Liver (tissue), 9 donors: Measurements from ENCODE around the gene RPLP2. TPM values are rescaled to one million over a fixed set of nuclear protein-coding genes. Genes with fewer than 3 reads are reported as not detected.

Experiments used
- DNase-seq: peaks from one replicate; pipeline ENCODE4 v3.0.0-alpha.2; 2017; ENCODE audit warnings: low spot score
- H3K27ac ChIP-seq, 2 donors: one replicate each; pipeline ENCODE4 v1.7.0; 2013; ENCODE audit warnings: inconsistent platforms in 2 of 2, low read length in 2 of 2, control low read depth in 1 of 2, low read depth in 1 of 2, mild to moderate bottlenecking in 1 of 2
- H3K27me3 ChIP-seq, 4 donors: one replicate each; pipeline versions ENCODE4 v1.6.1 to v1.7.0; 2013; ENCODE audit warnings: low read length in 3 of 4, inconsistent platforms in 1 of 4, mild to moderate bottlenecking in 1 of 4, moderate library complexity in 1 of 4; ENCODE audit not compliant: control insufficient read depth in 4 of 4, insufficient read depth in 4 of 4
- H3K36me3 ChIP-seq, 4 donors: one replicate each; pipeline versions ENCODE4 v1.6.1 to v1.7.0; 2013; ENCODE audit warnings: low read length in 3 of 4, mild to moderate bottlenecking in 3 of 4, low read depth in 1 of 4, moderate library complexity in 1 of 4; ENCODE audit not compliant: control insufficient read depth in 4 of 4, insufficient read depth in 3 of 4
- H3K4me1 ChIP-seq, 4 donors: one replicate each; pipeline versions ENCODE4 v1.6.1 to v1.7.0; 2013; ENCODE audit warnings: low read length in 3 of 4, mild to moderate bottlenecking in 3 of 4, moderate library complexity in 1 of 4; ENCODE audit not compliant: control insufficient read depth in 4 of 4, insufficient read depth in 4 of 4
- H3K4me3 ChIP-seq, 3 donors: one replicate each; pipeline versions ENCODE4 v1.6.1 to v1.7.0; 2013; ENCODE audit warnings: low read length in 3 of 3, control low read depth in 1 of 3, low read depth in 1 of 3, mild to moderate bottlenecking in 1 of 3
- H3K9ac ChIP-seq, 2 donors: one replicate each; pipeline ENCODE4 v1.7.0; 2013; ENCODE audit warnings: low read length in 2 of 2, mild to moderate bottlenecking in 2 of 2, moderate library complexity in 2 of 2, control low read depth in 1 of 2, low read depth in 1 of 2
- H3K9me3 ChIP-seq, 4 donors: one replicate each; pipeline versions ENCODE4 v1.6.1 to v1.7.0; 2013; ENCODE audit warnings: low read length in 3 of 4; ENCODE audit not compliant: control insufficient read depth in 4 of 4
- ATF3 ChIP-seq: IDR thresholded peaks from 2 replicates; pipeline ENCODE4 v1.6.1; 2016; ENCODE audit warnings: antibody characterized with exemption
- CTCF ChIP-seq: fragments of 150-350 bp; IDR thresholded peaks from 2 replicates; pipeline ENCODE4 v1.5.1; 2017; ENCODE audit warnings: improper control_type of control experiment, low read depth, low read length; ENCODE audit not compliant: missing input control
- EGR1 ChIP-seq, 2 donors: IDR thresholded peaks; 2 replicates each; pipeline ENCODE4 v1.6.1; 2016 to 2018; ENCODE audit warnings: antibody characterized with exemption in 2 of 2, low read depth in 2 of 2
- FOXA1 ChIP-seq: IDR thresholded peaks from 2 replicates; pipeline ENCODE4 v1.6.1; 2016; ENCODE audit warnings: antibody characterized with exemption
- FOXA2 ChIP-seq: IDR thresholded peaks from 2 replicates; pipeline ENCODE4 v1.6.1; 2016; ENCODE audit warnings: antibody characterized with exemption
- HNF4A ChIP-seq, 2 donors: conservative IDR thresholded peaks; 2 replicates each; pipeline ENCODE4 v1.6.1; 2016; ENCODE audit warnings: antibody characterized with exemption in 2 of 2, mild to moderate bottlenecking in 2 of 2
- HNF4G ChIP-seq: IDR thresholded peaks from 2 replicates; pipeline ENCODE4 v1.6.1; 2016; ENCODE audit warnings: antibody characterized with exemption
- JUND ChIP-seq, 2 donors: IDR thresholded peaks; 2 replicates each; pipeline ENCODE4 v1.6.1; 2016; ENCODE audit warnings: antibody characterized with exemption in 2 of 2
- RAD21 ChIP-seq, 2 donors: IDR thresholded peaks; 2 replicates each; pipeline ENCODE4 v1.6.1; 2016; ENCODE audit warnings: antibody characterized with exemption in 2 of 2, mild to moderate bottlenecking in 2 of 2
- REST ChIP-seq: IDR thresholded peaks from 2 replicates; pipeline ENCODE4 v1.6.1; 2016; ENCODE audit warnings: antibody characterized with exemption, mild to moderate bottlenecking
- RXRA ChIP-seq, 2 donors: IDR thresholded peaks; 2 replicates each; pipeline ENCODE4 v1.6.1; 2017 to 2018; ENCODE audit warnings: antibody characterized with exemption in 2 of 2, mild to moderate bottlenecking in 1 of 2
- SP1 ChIP-seq: IDR thresholded peaks from 2 replicates; pipeline ENCODE4 v1.6.1; 2018; ENCODE audit warnings: antibody characterized with exemption, mild to moderate bottlenecking
- TAF1 ChIP-seq: conservative IDR thresholded peaks from 2 replicates; pipeline ENCODE4 v1.6.1; 2016; ENCODE audit warnings: antibody characterized with exemption, mild to moderate bottlenecking
- YY1 ChIP-seq: IDR thresholded peaks from 2 replicates; pipeline ENCODE4 v1.6.1; 2016; ENCODE audit warnings: antibody characterized with exemption, mild to moderate bottlenecking
- ZBTB33 ChIP-seq: IDR thresholded peaks from 2 replicates; pipeline ENCODE4 v1.6.1; 2016; ENCODE audit warnings: antibody characterized with exemption
- WGBS: extraction: QIAGEN DNeasy Blood & Tissue Kit; methylation state at CpG from one replicate; pipeline ENCODE4 v1.1.7; 2013; 5-methylcytosine and 5-hydroxymethylcytosine counted together
- polyA plus RNA-seq, 2 donors: library from polyadenylated mRNA; stranded (reverse) in 1 of 2; unstranded in 1 of 2; fragments of 200-250 nt in 1 of 2; fragments of >200 nt in 1 of 2; fragmentation: Nextera tagmentation in 1 of 2; extraction: Ambion mirVana in 1 of 2; gene quantifications; one replicate each; pipeline versions ENCODE4 v1.2.1 to v1.2.3, GENCODE V29; 2013 to 2015
- total RNA-seq, 2 donors: library from RNA; depleted of rRNA; stranded (reverse); fragments of >200 nt; gene quantifications; one replicate each; pipeline ENCODE4 v1.2.3, GENCODE V29; 2014
- donor health status: healthy.
- donor health status: healthy.
- donor health status: healthy.
- donor health status: healthy.
- donor health status: healthy.

The RPLP2 gene
- total and polyA plus RNA-seq, 4 donors, result 59.8 to 476 (median 285) TPM

- WGBS, result 80% methylated on average over 28 of the region's 28 CpGs
- Histone ChIP-seq H3K9ac (no peak overlapping the region), H3K4me1 (peaks cover 0 to 17% (median 5%) of the 10 kb centered on the region in 4 donors), H3K27me3 (peaks cover 0 to 3% (median 0%) of the 10 kb centered on the region in 4 donors), H3K9me3 (no peaks in the 10 kb centered on the region), H3K36me3 (no peaks in the 10 kb centered on the region), H3K27ac (no peak overlapping the region), H3K4me3 (no peak overlapping the region)
- DNase-seq, result no peak
- TF ChIP-seq RXRA (IDR thresholded peaks at IDR 0.05) (no peak), HNF4G (no peak), RAD21 (IDR thresholded peaks at IDR 0.05) (no peak), SP1 (no peak), ZBTB33 (no peak), TAF1 (no peak), JUND (IDR thresholded peaks at IDR 0.05) (no peak), FOXA2 (no peak), EGR1 (IDR thresholded peaks at IDR 0.05; ENCODE audit: low read depth in 2 of 2) (no peak), CTCF (no peak), HNF4A (conservative IDR thresholded peaks at IDR 0.05) (no peak), ATF3 (no peak), REST (no peak), FOXA1 (no peak), YY1 (no peak)
These were observed 41.3 kb downstream of the RPLP2 start for GRCh38 chr11:850775-851763.
